ENCODE measurements around the gene CYTH4. TPM values are rescaled to one million over a fixed set of nuclear protein-coding genes. Genes with fewer than 3 reads are reported as not detected.
"Not testable (repeated sequence)": the region's sequence is repeated elsewhere in the genome, so short reads cannot be mapped to it uniquely, and the experiment has no call there.

CYTH4 gene
- polyA plus RNA-seq, 4 donors = 2.9 to 5.6 (median 3.3) TPM

GRCh38 chr22:37248251-37248650 is 34.1 kb upstream of the CYTH4 start:
- DNase-seq (ENCODE audit: low read depth in 4 of 4, low spot score in 3 of 4) = no peak

GRCh38 chr22:37249986-37250385 is 32.3 kb upstream of the CYTH4 start:
- no peak for DNase-seq (ENCODE audit: low read depth in 4 of 4, low spot score in 3 of 4)

GRCh38 chr22:37251836-37252235 is 30.5 kb upstream of the CYTH4 start:
- not testable (repeated sequence) for DNase-seq (ENCODE audit: low read depth in 4 of 4, low spot score in 3 of 4)

GRCh38 chr22:37253126-37253660 is 29.1 kb upstream of the CYTH4 start:
- DNase-seq (ENCODE audit: low read depth in 4 of 4, low spot score in 3 of 4) = no peak

GRCh38 chr22:37254209-37254866 is 28.0 kb upstream of the CYTH4 start:
- DNase-seq (ENCODE audit: low read depth in 4 of 4, low spot score in 3 of 4) = no peak

- DNase-seq (ENCODE audit: low read depth in 4 of 4, low spot score in 3 of 4) = no peak
These were observed 27.5 kb upstream of the CYTH4 start for GRCh38 chr22:37254867-37255233.

GRCh38 chr22:37255558-37256006 is 26.7 kb upstream of the CYTH4 start:
- DNase-seq (ENCODE audit: low read depth in 4 of 4, low spot score in 3 of 4) = no peak

GRCh38 chr22:37256075-37256726 is 26.1 kb upstream of the CYTH4 start:
- no peak for DNase-seq (ENCODE audit: low read depth in 4 of 4, low spot score in 3 of 4)

GRCh38 chr22:37258005-37258752 is 24.1 kb upstream of the CYTH4 start:
- no peak for DNase-seq (ENCODE audit: low read depth in 4 of 4, low spot score in 3 of 4)

GRCh38 chr22:37258753-37259401 is 23.4 kb upstream of the CYTH4 start:
- no peak for DNase-seq (ENCODE audit: low read depth in 4 of 4, low spot score in 3 of 4)

GRCh38 chr22:37259540-37260029 is 22.7 kb upstream of the CYTH4 start:
- DNase-seq (ENCODE audit: low read depth in 4 of 4, low spot score in 3 of 4) = no peak

GRCh38 chr22:37260155-37260795 is 22.0 kb upstream of the CYTH4 start:
- DNase-seq (ENCODE audit: low read depth in 4 of 4, low spot score in 3 of 4) = no peak

GRCh38 chr22:37260901-37261336 is 21.4 kb upstream of the CYTH4 start:
- DNase-seq (ENCODE audit: low read depth in 4 of 4, low spot score in 3 of 4) = peak in 1 of 4 donors; percentile 28

- no peak for DNase-seq (ENCODE audit: low read depth in 4 of 4, low spot score in 3 of 4)
These were observed 20.0 kb upstream of the CYTH4 start for GRCh38 chr22:37262346-37262745.

GRCh38 chr22:37263966-37264887 is 18.1 kb upstream of the CYTH4 start:
- no peak for DNase-seq (ENCODE audit: low read depth in 4 of 4, low spot score in 3 of 4)

- no peak for DNase-seq (ENCODE audit: low read depth in 4 of 4, low spot score in 3 of 4)
These were observed 15.7 kb upstream of the CYTH4 start for GRCh38 chr22:37266581-37267134.

GRCh38 chr22:37267135-37267587 is 15.1 kb upstream of the CYTH4 start:
- DNase-seq (ENCODE audit: low read depth in 4 of 4, low spot score in 3 of 4) = peak in 1 of 4 donors; percentile 27

- DNase-seq (ENCODE audit: low read depth in 4 of 4, low spot score in 3 of 4) = no peak
These were observed 14.5 kb upstream of the CYTH4 start for GRCh38 chr22:37267661-37268413.

Measured in right renal pelvis (tissue), 4 donors.